PC-9 (cell line): ENCODE results near the gene CYP4Z1. TPM values are rescaled to one million over a fixed set of nuclear protein-coding genes. Genes with fewer than 3 reads are reported as not detected.
A peak's percentile ranks its signal among the peaks of the same experiment; 100 is the strongest.
"Not testable (repeated sequence)": the region's sequence is repeated elsewhere in the genome, so short reads cannot be mapped to it uniquely, and the experiment has no call there.

Experiments used
- BruUV-seq: library from RNA; stranded (reverse); fragments of 400-500 nt; replicated peaks from 2 replicates; lab custom pipeline; 2021; lab: Mats Ljungman, UMichigan
- CTCF ChIA-PET: fragments of 300-600 bp; sonication (Branson Sonifier 250); formaldehyde crosslinking; loops from one replicate; lab custom pipeline; 2022; ENCODE audit warnings: antibody characterized with exemption; lab: Charles Lee
- POLR2A ChIA-PET: fragments of 300-600 bp; sonication (Branson Sonifier 250); formaldehyde crosslinking; loops from one replicate; lab custom pipeline; 2022; ENCODE audit warnings: antibody characterized with exemption; ENCODE audit not compliant: unreplicated experiment; lab: Charles Lee
- DNase-seq, 2 experiments: peaks; one replicate each; pipeline versions ENCODE4 v3.0.0 to v3.0.0-alpha.2; 2015 to 2022; ENCODE audit warnings: mixed read lengths in 1 of 2
- H2AFZ ChIP-seq: fragments of 200-600 bp; sonication (generic); 2 replicates; pipeline ENCODE4 v1.8.1; 2017; ENCODE audit warnings: antibody characterized with exemption
- H3F3A ChIP-seq: fragments of 200-600 bp; sonication (generic); 2 replicates; pipeline ENCODE4 v1.8.1; 2017; ENCODE audit warnings: antibody characterized with exemption, mild to moderate bottlenecking, low read depth; ENCODE audit not compliant: insufficient read depth
- H3K27ac ChIP-seq: fragments of 200-600 bp; sonication (generic); 2 replicates; pipeline ENCODE4 v1.6.1; 2016; ENCODE audit warnings: mixed run types
- H3K27me3 ChIP-seq: fragments of 200-600 bp; sonication (generic); 2 replicates; pipeline ENCODE4 v1.6.1; 2016; ENCODE audit warnings: low read depth, mixed run types; ENCODE audit not compliant: insufficient read depth
- H3K36me3 ChIP-seq: fragments of 200-600 bp; sonication (generic); 2 replicates; pipeline ENCODE4 v1.6.1; 2016; ENCODE audit warnings: low read depth, mixed run types
- H3K4me1 ChIP-seq: fragments of 200-600 bp; sonication (generic); replicated peaks from 2 replicates; pipeline ENCODE4 v1.6.1; 2016; ENCODE audit warnings: mixed run types; ENCODE audit not compliant: insufficient read depth
- H3K4me2 ChIP-seq: fragments of 200-600 bp; sonication (generic); 2 replicates; pipeline ENCODE4 v1.6.1; 2017; ENCODE audit warnings: mixed run types
- H3K4me3 ChIP-seq: fragments of 200-600 bp; sonication (generic); 2 replicates; pipeline ENCODE4 v1.6.1; 2016; ENCODE audit warnings: mixed run types
- H3K79me2 ChIP-seq: fragments of 200-600 bp; sonication (generic); 2 replicates; pipeline ENCODE4 v1.6.1; 2017; ENCODE audit warnings: low read depth, mixed run types
- H3K9me2 ChIP-seq: fragments of 200-600 bp; sonication (generic); 2 replicates; pipeline ENCODE4 v1.8.1; 2017; ENCODE audit warnings: mild to moderate bottlenecking; ENCODE audit not compliant: insufficient read depth
- H3K9me3 ChIP-seq: fragments of 200-600 bp; sonication (generic); 2 replicates; pipeline ENCODE4 v1.8.1; 2016; ENCODE audit warnings: low read depth; ENCODE audit not compliant: insufficient read depth
- H4K20me1 ChIP-seq: fragments of 200-600 bp; sonication (generic); 2 replicates; pipeline ENCODE4 v1.8.1; 2017; ENCODE audit not compliant: insufficient read depth
- CTCF ChIP-seq: fragments of 200-600 bp; sonication (generic); conservative IDR thresholded peaks from 2 replicates; pipeline ENCODE4 v1.6.1; 2017; ENCODE audit warnings: mixed run types, antibody characterized with exemption, mild to moderate bottlenecking, moderate library complexity
- EZH2 ChIP-seq: fragments of 200-600 bp; sonication (generic); IDR thresholded peaks from 2 replicates; pipeline ENCODE4 v1.8.0; 2017; ENCODE audit warnings: antibody characterized with exemption, low read depth
- intact Hi-C: fragments of 100-400 bp; cut with micrococcal nuclease; formaldehyde crosslinking; loops from one replicate; pipeline ENCODE4 v1.10.0; 2022; ENCODE audit not compliant: unreplicated experiment
- total RNA-seq: library from RNA; stranded (reverse); gene quantifications from 2 replicates; pipeline ENCODE4 v1.2.3, GENCODE V29; 2021

CYP4Z1 gene
- total RNA-seq, 1 experiment from 2014 or later: not detected

GRCh38 chr1:47089356-47089755 lies 22.3 kb downstream of the CYP4Z1 start:
- CTCF ChIA-PET, H3K4me1 ChIP-seq, H3K79me2 ChIP-seq, POLR2A ChIA-PET, H3K9me3 ChIP-seq, H3K9me2 ChIP-seq, H2AFZ ChIP-seq, H3K27me3 ChIP-seq, H3K36me3 ChIP-seq, H3K4me3 ChIP-seq, H3K27ac ChIP-seq, H3K4me2 ChIP-seq, H4K20me1 ChIP-seq, H3F3A ChIP-seq, BruUV-seq: not testable (repeated sequence)
- peak in 1 of 2 experiments; percentile 26 for DNase-seq
- TF ChIP-seq CTCF: peak; percentile 77
- intact Hi-C loops: loop anchor here (10.0 kb wide), 1 partner anchor 685 kb away; no protein-coding TSS in a partner anchor

DNA sequence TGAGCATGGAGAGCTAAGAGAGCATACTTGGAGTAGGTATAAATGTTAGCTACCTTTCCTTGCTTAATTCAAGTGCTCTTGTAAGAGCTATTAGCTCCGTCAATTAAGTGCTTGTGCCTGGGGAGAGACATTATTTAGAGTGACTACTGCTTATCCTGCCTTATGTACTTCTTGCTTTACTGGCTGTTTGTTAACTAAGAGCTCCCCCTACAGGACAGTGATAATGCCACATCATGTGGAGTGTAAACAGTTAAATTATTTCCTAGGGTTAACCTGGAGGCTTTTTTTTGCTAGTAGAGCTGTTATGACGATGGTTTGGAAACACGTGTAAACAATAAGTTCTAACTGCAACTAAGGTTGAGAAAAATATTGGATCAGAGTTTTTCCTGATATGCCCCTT lies 24.4 kb downstream of the CYP4Z1 start:
- H3K79me2 ChIP-seq, H3K4me1 ChIP-seq, H3K27ac ChIP-seq, H3K9me3 ChIP-seq, H3K36me3 ChIP-seq, intact Hi-C loops, BruUV-seq, H3K27me3 ChIP-seq, DNase-seq, H4K20me1 ChIP-seq, H3K9me2 ChIP-seq, POLR2A ChIA-PET, H2AFZ ChIP-seq, H3F3A ChIP-seq, H3K4me2 ChIP-seq, H3K4me3 ChIP-seq: not testable (repeated sequence)
- CTCF ChIA-PET: interaction anchor here (0.7 kb wide), 1 partner anchor 316 kb away, joined by 4 read pairs; no protein-coding TSS in a partner anchor
- peak; percentile 58 for TF ChIP-seq CTCF

GRCh38 chr1:47104816-47105215 lies 37.8 kb downstream of the CYP4Z1 start:
- no peak for TF ChIP-seq EZH2
- TF ChIP-seq CTCF: no peak
- no peaks in the 10 kb centered on the region for H3K36me3 ChIP-seq
- ChIA-PET CTCF (no interaction called here), POLR2A (no interaction called here)
- no peaks in the 10 kb centered on the region for H4K20me1 ChIP-seq
- H3K4me2 ChIP-seq: no peak overlapping the region
- H3K27me3 ChIP-seq: no peaks in the 10 kb centered on the region
- H3K9me2 ChIP-seq: no peaks in the 10 kb centered on the region
- DNase-seq: peak in 1 of 2 experiments; percentile 3
- intact Hi-C loops: loop anchor here (10.0 kb wide), 1 partner anchor 360 kb away; no protein-coding TSS in a partner anchor
- no peak overlapping the region for H3K4me3 ChIP-seq
- 0 out of 2 replicates have a peak, but pooled peaks cover 8% of the 10 kb centered on the region for H3K4me1 ChIP-seq
- no peak overlapping the region for H3K27ac ChIP-seq
- no peaks in the 10 kb centered on the region for H3F3A ChIP-seq
- BruUV-seq: no TSS peak
- H2AFZ ChIP-seq: no peak overlapping the region
- H3K9me3 ChIP-seq: 0 out of 2 replicates have a peak, but pooled peaks cover 4% of the 10 kb centered on the region
- H3K79me2 ChIP-seq: no peaks in the 10 kb centered on the region
